ENCODE results near the gene SUPT4H1.

- TF ChIP-seq CTCF (IDR thresholded peaks at IDR 0.05; ENCODE audit: low read depth, low read length) (no peak), EZH2phosphoT487 (IDR thresholded peaks at IDR 0.05; ENCODE audit: low read depth) (no peak)
Observed at GRCh38 chr17:58318627-58319172, 33.3 kb downstream of the SUPT4H1 start.

Measured in OCI-LY3 (cell line).